Mesenchymal stem cell (in vitro differentiated cells and primary cell): ENCODE measurements around the gene TOM1L2.

ENCODE experiments used
- DNase-seq: peaks from one replicate; pipeline ENCODE4 v3.0.0-alpha.2; 2013
- H2AFZ ChIP-seq: one replicate; pipeline ENCODE4 v1.6.1; 2013; ENCODE audit warnings: low read depth, mild to moderate bottlenecking, control low read depth, inconsistent platforms, low read length, moderate library complexity
- H2AK5ac ChIP-seq: 2 replicates; pipeline ENCODE4 v1.6.1; 2013; ENCODE audit warnings: low read length, moderate library complexity, mild to moderate bottlenecking, inconsistent platforms; ENCODE audit not compliant: severe bottlenecking
- H2BK120ac ChIP-seq: one replicate; pipeline ENCODE4 v1.6.1; 2013; ENCODE audit warnings: low read depth, mild to moderate bottlenecking, inconsistent platforms, low read length, moderate library complexity
- H2BK12ac ChIP-seq, 2 experiments: one replicate each; pipeline ENCODE4 v1.6.1; 2013; ENCODE audit warnings: inconsistent platforms in 2 of 2, low read length in 2 of 2, mild to moderate bottlenecking in 2 of 2, moderate library complexity in 2 of 2, control low read depth in 1 of 2
- H2BK15ac ChIP-seq: one replicate; pipeline ENCODE4 v1.6.1; 2013; ENCODE audit warnings: mild to moderate bottlenecking, low read depth, inconsistent platforms; ENCODE audit not compliant: poor library complexity, severe bottlenecking
- H2BK5ac ChIP-seq: 2 replicates; pipeline ENCODE4 v1.6.1; 2013; ENCODE audit warnings: low read depth, mild to moderate bottlenecking, low read length, control low read depth, inconsistent platforms; ENCODE audit not compliant: poor library complexity, severe bottlenecking
- H3K14ac ChIP-seq, 2 experiments: one replicate each; pipeline ENCODE4 v1.6.1; 2013; ENCODE audit warnings: inconsistent platforms in 2 of 2, low read length in 2 of 2, control low read depth in 1 of 2, mild to moderate bottlenecking in 1 of 2, moderate library complexity in 1 of 2
- H3K18ac ChIP-seq, 2 experiments: one replicate each; pipeline ENCODE4 v1.6.1; 2013; ENCODE audit warnings: inconsistent platforms in 2 of 2, low read length in 2 of 2, control low read depth in 1 of 2, low read depth in 1 of 2, mild to moderate bottlenecking in 1 of 2
- H3K23ac ChIP-seq, 2 experiments: one replicate each; pipeline ENCODE4 v1.6.1; 2013; ENCODE audit warnings: inconsistent platforms in 2 of 2, low read length in 2 of 2, mild to moderate bottlenecking in 2 of 2, moderate library complexity in 2 of 2, control low read depth in 1 of 2
- H3K27ac ChIP-seq: 2 replicates; pipeline ENCODE4 v1.5.1; 2013; ENCODE audit warnings: mild to moderate bottlenecking, moderate library complexity, low read length, control low read depth, inconsistent platforms; ENCODE audit not compliant: poor library complexity, severe bottlenecking
- H3K27me3 ChIP-seq, 2 experiments: 2 replicates each; pipeline versions ENCODE4 v1.6.1 to v1.7.0; 2013; ENCODE audit warnings: low read length in 2 of 2, mild to moderate bottlenecking in 2 of 2, moderate library complexity in 2 of 2, control low read depth in 1 of 2, inconsistent platforms in 1 of 2; ENCODE audit not compliant: control insufficient read depth in 1 of 2, insufficient read depth in 1 of 2
- H3K36me3 ChIP-seq, 2 experiments: 2 replicates each; pipeline versions ENCODE4 v1.6.1 to v1.7.0; 2013; ENCODE audit warnings: low read length in 2 of 2, control low read depth in 1 of 2, inconsistent platforms in 1 of 2, low read depth in 1 of 2, mild to moderate bottlenecking in 1 of 2; ENCODE audit not compliant: insufficient read depth in 2 of 2, control insufficient read depth in 1 of 2
- H3K4ac ChIP-seq, 2 experiments: one replicate each; pipeline ENCODE4 v1.6.1; 2013; ENCODE audit warnings: inconsistent platforms in 2 of 2, low read length in 2 of 2, mild to moderate bottlenecking in 2 of 2, moderate library complexity in 2 of 2, control low read depth in 1 of 2, low read depth in 1 of 2
- H3K4me1 ChIP-seq: 2 replicates; pipeline ENCODE4 v1.6.1; 2013; ENCODE audit warnings: low read depth, low read length, control low read depth; ENCODE audit not compliant: control insufficient read depth, insufficient read depth
- H3K4me2 ChIP-seq: 2 replicates; pipeline ENCODE4 v1.6.1; 2013; ENCODE audit warnings: low read length, mild to moderate bottlenecking, inconsistent platforms; ENCODE audit not compliant: poor library complexity, severe bottlenecking
- H3K4me3 ChIP-seq, 2 experiments: 2 replicates each; pipeline versions ENCODE4 v1.5.1 to v1.7.0; 2013; ENCODE audit warnings: low read length in 2 of 2, mild to moderate bottlenecking in 2 of 2, control low read depth in 1 of 2, low read depth in 1 of 2; ENCODE audit not compliant: insufficient read depth in 1 of 2
- H3K79me1 ChIP-seq: replicated peaks from 2 replicates; pipeline ENCODE4 v1.6.1; 2013; ENCODE audit warnings: mild to moderate bottlenecking, control low read depth, low read length, inconsistent platforms; ENCODE audit not compliant: poor library complexity, severe bottlenecking
- H3K9ac ChIP-seq: 2 replicates; pipeline ENCODE4 v1.7.0; 2013; ENCODE audit warnings: mild to moderate bottlenecking, low read length, moderate library complexity
- H3K9me3 ChIP-seq: 2 replicates; pipeline ENCODE4 v1.7.0; 2013; ENCODE audit warnings: mild to moderate bottlenecking, low read length; ENCODE audit not compliant: control insufficient read depth
- H4K8ac ChIP-seq: one replicate; pipeline ENCODE4 v1.6.1; 2013; ENCODE audit warnings: inconsistent platforms, mild to moderate bottlenecking, low read length, moderate library complexity
- H4K91ac ChIP-seq: one replicate; pipeline ENCODE4 v1.6.1; 2013; ENCODE audit warnings: mild to moderate bottlenecking, low read length, inconsistent platforms
- WGBS: methylation state at CpG from one replicate; pipeline ENCODE4 v1.1.7; 2013; ENCODE audit warnings: mixed read lengths; 5-methylcytosine and 5-hydroxymethylcytosine counted together

Gene TOM1L2

DNA sequence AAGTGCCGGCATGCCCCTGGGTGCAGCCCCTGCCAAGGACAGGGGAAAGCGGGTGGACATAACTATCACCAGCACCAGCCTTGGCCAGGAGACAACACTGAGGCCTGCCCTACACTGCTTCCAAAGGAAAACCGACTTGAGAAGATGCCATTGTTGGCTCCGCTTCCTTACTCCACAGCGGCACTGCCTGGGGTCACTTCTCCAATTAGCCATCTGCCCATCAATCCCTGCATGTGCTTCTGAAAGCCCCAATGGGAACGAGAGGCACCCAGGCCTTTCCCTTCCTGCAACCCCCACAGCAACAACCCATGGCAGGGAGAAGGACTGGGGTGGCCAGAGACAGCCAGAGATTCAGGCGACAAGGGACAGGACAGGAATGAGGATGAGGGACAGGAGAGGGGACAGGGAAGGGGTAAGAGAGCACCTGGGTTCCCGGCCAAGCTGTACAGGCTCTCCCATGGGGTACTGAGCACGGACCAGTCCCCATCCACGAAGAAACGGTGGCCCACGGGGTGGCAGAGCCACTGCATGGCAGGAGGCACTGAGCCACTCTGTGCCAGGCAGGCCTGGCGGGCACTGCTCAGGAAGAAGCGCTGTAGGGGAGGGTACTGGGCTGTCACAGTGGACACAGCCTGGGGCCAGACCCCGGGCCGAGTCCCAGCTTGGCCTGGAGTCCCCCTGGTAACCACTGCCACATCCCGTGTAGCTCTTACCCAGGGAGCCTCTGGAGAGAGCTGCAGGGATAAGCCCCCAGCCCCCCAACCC is 156.6 kb downstream of the TOM1L2 start:
- no peak overlapping the region for H3K23ac ChIP-seq
- no peak overlapping the region for H3K4me2 ChIP-seq
- H3K4me1 ChIP-seq: peaks cover 49% of the 10 kb centered on the region
- H3K9ac ChIP-seq: no peak overlapping the region
- no peak overlapping the region for H3K18ac ChIP-seq
- no peak overlapping the region for H2BK15ac ChIP-seq
- no peak overlapping the region for H3K4me3 ChIP-seq
- DNase-seq: no peak
- no peak overlapping the region for H2BK120ac ChIP-seq
- H3K14ac ChIP-seq: no peak overlapping the region
- no peak overlapping the region for H2BK5ac ChIP-seq
- no peak overlapping the region for H2BK12ac ChIP-seq
- H3K9me3 ChIP-seq: no peaks in the 10 kb centered on the region
- no peak overlapping the region for H3K27ac ChIP-seq
- no peaks in the 10 kb centered on the region for H3K27me3 ChIP-seq
- H3K36me3 ChIP-seq: peaks cover 88 to 90% of the 10 kb centered on the region in 2 experiments
- no peak overlapping the region for H2AFZ ChIP-seq
- H3K4ac ChIP-seq: no peak overlapping the region
- 93% methylated on average over 13 of the region's 17 CpGs for WGBS
- H2AK5ac ChIP-seq: no peak overlapping the region
- H3K79me1 ChIP-seq: peaks cover 13% of the 10 kb centered on the region
- no peak overlapping the region for H4K8ac ChIP-seq
- no peak overlapping the region for H4K91ac ChIP-seq

DNA sequence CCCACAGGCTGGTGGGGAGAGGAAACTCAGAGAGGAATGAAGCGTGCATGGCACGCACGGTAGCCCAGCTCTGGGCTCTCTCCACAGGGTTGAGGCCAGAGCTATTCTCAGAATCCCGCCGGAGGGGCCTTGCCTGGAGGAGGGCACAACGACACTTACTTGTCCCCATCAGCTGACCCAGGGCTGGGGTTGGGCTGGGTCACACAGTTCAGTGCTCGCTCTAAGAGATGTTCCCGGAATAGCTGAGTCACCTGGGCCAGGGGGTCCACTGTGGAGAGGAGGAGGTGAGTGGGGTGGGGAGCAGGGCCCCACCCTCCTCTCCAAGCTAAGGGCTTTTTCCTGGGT is 157.2 kb downstream of the TOM1L2 start:
- Histone ChIP-seq H4K8ac (no peak overlapping the region), H3K27me3 (no peaks in the 10 kb centered on the region), H3K14ac (no peak overlapping the region), H2BK120ac (no peak overlapping the region), H3K18ac (no peak overlapping the region), H2BK15ac (no peak overlapping the region), H3K9ac (no peak overlapping the region), H3K4me1 (peaks cover 49% of the 10 kb centered on the region), H3K4ac (no peak overlapping the region), H3K23ac (no peak overlapping the region), H3K27ac (no peak overlapping the region), H3K79me1 (peaks cover 8% of the 10 kb centered on the region), H2AFZ (no peak overlapping the region), H2BK12ac (no peak overlapping the region), H3K4me3 (no peak overlapping the region), H2BK5ac (no peak overlapping the region), H3K4me2 (no peak overlapping the region), H2AK5ac (no peak overlapping the region), H3K36me3 (peaks cover 85% of the 10 kb centered on the region in 2 experiments), H3K9me3 (no peaks in the 10 kb centered on the region), H4K91ac (no peak overlapping the region)
- no peak for DNase-seq
- WGBS: 73% methylated on average over 8 of the region's 8 CpGs

DNA sequence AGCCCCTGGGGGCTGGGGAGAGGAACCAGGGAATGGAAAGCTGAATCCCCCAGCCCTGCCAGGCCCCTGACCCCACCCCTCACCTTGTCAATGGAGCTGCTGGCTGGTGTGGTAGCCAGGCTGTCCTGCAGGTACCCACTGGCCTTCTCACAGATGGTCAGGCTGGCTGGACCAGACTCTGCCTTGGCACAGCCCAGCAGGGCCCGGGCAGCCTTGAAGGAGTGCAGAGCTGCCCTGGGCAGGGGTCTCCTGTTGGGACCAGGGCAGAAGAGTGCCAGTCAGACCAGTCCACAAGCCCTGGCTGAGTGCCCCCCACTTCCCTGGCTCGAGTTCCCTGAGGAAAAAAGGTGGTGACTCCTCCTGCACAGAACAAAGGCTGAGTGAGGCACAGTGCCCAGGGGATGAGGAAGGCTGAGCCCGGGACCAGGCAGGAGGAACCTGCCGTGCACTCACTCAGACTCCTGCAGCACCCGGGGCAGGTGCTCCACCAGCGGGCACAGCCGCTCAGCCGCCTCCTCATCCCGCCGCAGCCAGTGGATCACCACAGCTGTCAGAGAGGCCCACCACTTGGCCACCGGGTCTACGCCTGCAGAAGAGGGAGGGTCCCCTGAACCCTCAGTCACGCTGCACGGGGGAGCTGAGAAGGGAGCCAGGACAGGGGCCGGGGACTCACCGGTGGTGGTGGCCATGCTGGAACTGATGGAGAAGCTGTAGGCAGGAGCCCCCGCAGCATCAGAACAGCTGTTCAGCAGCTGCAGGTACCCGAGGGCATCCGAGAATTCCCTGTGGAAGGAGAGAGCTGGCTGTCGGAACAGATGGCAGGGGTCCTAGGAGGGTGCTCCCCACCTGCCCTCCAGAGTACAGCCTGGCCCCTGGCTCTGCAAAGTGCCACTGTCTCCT is 157.8 kb downstream of the TOM1L2 start:
- no peak overlapping the region for H3K4ac ChIP-seq
- H2AFZ ChIP-seq: no peak overlapping the region
- H2AK5ac ChIP-seq: no peak overlapping the region
- peaks cover 79 to 82% of the 10 kb centered on the region in 2 experiments for H3K36me3 ChIP-seq
- H3K4me2 ChIP-seq: no peak overlapping the region
- 95% methylated on average over 20 of the region's 20 CpGs for WGBS
- peaks cover 6% of the 10 kb centered on the region for H3K79me1 ChIP-seq
- no peak overlapping the region for H2BK5ac ChIP-seq
- H3K27me3 ChIP-seq: no peaks in the 10 kb centered on the region
- H3K23ac ChIP-seq: no peak overlapping the region
- H3K9me3 ChIP-seq: no peaks in the 10 kb centered on the region
- peaks cover 48% of the 10 kb centered on the region for H3K4me1 ChIP-seq
- H3K14ac ChIP-seq: no peak overlapping the region
- DNase-seq: no peak
- no peak overlapping the region for H4K8ac ChIP-seq
- H3K4me3 ChIP-seq: no peak overlapping the region
- no peak overlapping the region for H2BK120ac ChIP-seq
- H3K18ac ChIP-seq: no peak overlapping the region
- H3K27ac ChIP-seq: no peak overlapping the region
- H2BK15ac ChIP-seq: no peak overlapping the region
- H2BK12ac ChIP-seq: no peak overlapping the region
- peak overlapping the region; percentile 53 for H4K91ac ChIP-seq
- H3K9ac ChIP-seq: no peak overlapping the region

DNA sequence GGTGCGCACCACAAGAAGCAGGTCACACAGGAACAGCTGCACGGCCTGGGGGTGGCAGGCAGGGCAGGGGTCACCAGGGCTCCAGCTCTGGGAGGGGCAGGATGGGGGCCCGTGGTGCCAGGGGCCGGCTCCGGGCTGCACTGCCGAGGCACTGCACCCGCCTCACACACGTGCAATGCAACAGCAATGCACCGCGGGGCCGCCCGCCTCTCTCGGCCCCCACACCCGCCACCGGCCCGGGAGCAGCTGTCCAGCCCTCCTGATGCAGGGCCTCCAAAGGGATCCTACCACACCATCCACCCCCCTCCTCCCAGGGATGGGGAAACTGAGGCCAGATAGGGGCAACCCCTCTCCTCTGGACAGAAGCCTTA is 158.5 kb downstream of the TOM1L2 start:
- H3K4me2 ChIP-seq: no peak overlapping the region
- H3K79me1 ChIP-seq: peaks cover 6% of the 10 kb centered on the region
- H3K14ac ChIP-seq: no peak overlapping the region
- H3K9me3 ChIP-seq: no peaks in the 10 kb centered on the region
- 94% methylated on average over 14 of the region's 16 CpGs for WGBS
- H4K8ac ChIP-seq: peak overlapping the region; percentile 51
- peaks cover 48% of the 10 kb centered on the region for H3K4me1 ChIP-seq
- H3K27me3 ChIP-seq: no peaks in the 10 kb centered on the region
- no peak overlapping the region for H2BK12ac ChIP-seq
- H2AK5ac ChIP-seq: no peak overlapping the region
- H3K4ac ChIP-seq: peak overlapping the region in 1 of 2 experiments; percentile 35
- H2BK15ac ChIP-seq: no peak overlapping the region
- no peak overlapping the region for H2BK5ac ChIP-seq
- no peak overlapping the region for H2AFZ ChIP-seq
- peaks cover 72 to 78% of the 10 kb centered on the region in 2 experiments for H3K36me3 ChIP-seq
- H3K9ac ChIP-seq: no peak overlapping the region
- H2BK120ac ChIP-seq: no peak overlapping the region
- H3K27ac ChIP-seq: no peak overlapping the region
- no peak for DNase-seq
- H3K4me3 ChIP-seq: no peak overlapping the region
- H3K23ac ChIP-seq: no peak overlapping the region
- peak overlapping the region in 1 of 2 experiments; percentile 39 for H3K18ac ChIP-seq
- no peak overlapping the region for H4K91ac ChIP-seq
